Activated CD4-positive, alpha-beta memory T cell treated with anti-CD3 and anti-CD28 coated beads for 36 hours (primary cell): ENCODE measurements around the gene ZNF148. TPM values are rescaled to one million over a fixed set of nuclear protein-coding genes. Genes with fewer than 3 reads are reported as not detected.

Source experiments
- CTCF ChIA-PET: fragments of 350-600 bp; sonication (Branson Sonifier 250); formaldehyde crosslinking; loops from one replicate; lab custom pipeline; 2021; ENCODE audit warnings: antibody characterized with exemption, inconsistent platforms; lab: Charles Lee
- POLR2A ChIA-PET: fragments of 350-600 bp; sonication (Branson Sonifier 250); formaldehyde crosslinking; loops from one replicate; lab custom pipeline; 2021; ENCODE audit warnings: antibody characterized with exemption; lab: Charles Lee
- DNase-seq: peaks from one replicate; pipeline ENCODE4 v3.0.0-alpha.2; 2020
- H3K27ac Mint-ChIP-seq: one replicate; pipeline ENCODE4 v1.8.0; 2021; ENCODE audit warnings: mixed read lengths
- H3K27me3 Mint-ChIP-seq: one replicate; pipeline ENCODE4 v1.8.0; 2021; ENCODE audit warnings: mixed read lengths
- H3K36me3 Mint-ChIP-seq: one replicate; pipeline ENCODE4 v1.8.0; 2021; ENCODE audit warnings: mixed read lengths
- H3K4me1 Mint-ChIP-seq: one replicate; pipeline ENCODE4 v1.8.0; 2021; ENCODE audit warnings: low read depth, mixed read lengths
- H3K4me3 Mint-ChIP-seq: one replicate; pipeline ENCODE4 v1.8.0; 2021; ENCODE audit warnings: mild to moderate bottlenecking, mixed read lengths
- H3K9me3 Mint-ChIP-seq: one replicate; pipeline ENCODE4 v1.8.0; 2021; ENCODE audit warnings: mixed read lengths
- intact Hi-C: fragments of 100-400 bp; cut with micrococcal nuclease; formaldehyde crosslinking; loops from one replicate; pipeline ENCODE4 v1.15.1; 2023
- total RNA-seq, 2 experiments: library from RNA; stranded (reverse); gene quantifications; one replicate each; pipeline ENCODE4 v1.2.3, GENCODE V29; 2021

The ZNF148 gene
- total RNA-seq, 2 experiments from 2014 or later = 27.9 to 29.9 TPM

GRCh38 chr3:125212091-125212508 is 163.0 kb downstream of the ZNF148 start:
- peaks cover 2% of the 10 kb centered on the region for H3K36me3 Mint-ChIP-seq
- H3K27ac Mint-ChIP-seq = no peak overlapping the region
- no peaks in the 10 kb centered on the region for H3K9me3 Mint-ChIP-seq
- ChIA-PET POLR2A (no interaction called here), CTCF (no interaction called here)
- DNase-seq = no peak
- peaks cover 48% of the 10 kb centered on the region for H3K27me3 Mint-ChIP-seq
- peaks cover 16% of the 10 kb centered on the region for H3K4me1 Mint-ChIP-seq
- intact Hi-C loops = loop anchor here (5.0 kb wide), 1 partner anchor 55 kb away; no protein-coding TSS in a partner anchor
- H3K4me3 Mint-ChIP-seq = no peak overlapping the region

- no peak for DNase-seq
- Mint-ChIP-seq H3K27ac (no peak overlapping the region), H3K36me3 (peaks cover 2% of the 10 kb centered on the region), H3K4me1 (peaks cover 16% of the 10 kb centered on the region), H3K27me3 (peaks cover 50% of the 10 kb centered on the region), H3K4me3 (no peak overlapping the region), H3K9me3 (no peaks in the 10 kb centered on the region)
- intact Hi-C loops = loop anchor here (5.0 kb wide), 1 partner anchor 54 kb away; no protein-coding TSS in a partner anchor
- ChIA-PET POLR2A (no interaction called here), CTCF (no interaction called here)
Observed at GRCh38 chr3:125211523-125212090, 163.5 kb downstream of the ZNF148 start.

- Mint-ChIP-seq H3K27ac (no peak overlapping the region), H3K4me3 (no peak overlapping the region), H3K4me1 (peaks cover 4% of the 10 kb centered on the region), H3K36me3 (peaks cover 2% of the 10 kb centered on the region), H3K9me3 (no peaks in the 10 kb centered on the region), H3K27me3 (peaks cover 39% of the 10 kb centered on the region)
- ChIA-PET CTCF (no interaction called here), POLR2A (no interaction called here)
- intact Hi-C loops = loop anchor here (10.0 kb wide), 1 partner anchor 153 kb away; the partner anchor contains the start of gene HEG1
- no peak for DNase-seq
Observed at GRCh38 chr3:125207949-125208568, 167.1 kb downstream of the ZNF148 start.

GRCh38 chr3:125207507-125207906 is 167.6 kb downstream of the ZNF148 start:
- H3K27ac Mint-ChIP-seq = no peak overlapping the region
- CTCF ChIA-PET = no interaction called here
- POLR2A ChIA-PET = no interaction called here
- no peak overlapping the region for H3K4me3 Mint-ChIP-seq
- H3K36me3 Mint-ChIP-seq = peaks cover 2% of the 10 kb centered on the region
- H3K9me3 Mint-ChIP-seq = no peaks in the 10 kb centered on the region
- DNase-seq = no peak
- intact Hi-C loops = loop anchor here (10.0 kb wide), 1 partner anchor 153 kb away; the partner anchor contains the start of gene HEG1
- peaks cover 4% of the 10 kb centered on the region for H3K4me1 Mint-ChIP-seq
- H3K27me3 Mint-ChIP-seq = peaks cover 35% of the 10 kb centered on the region

- POLR2A ChIA-PET = no interaction called here
- peaks cover 2% of the 10 kb centered on the region for H3K36me3 Mint-ChIP-seq
- H3K27me3 Mint-ChIP-seq = peaks cover 37% of the 10 kb centered on the region
- intact Hi-C loops = loop anchor here (10.0 kb wide), 1 partner anchor 152 kb away; the partner anchor contains the start of gene HEG1
- H3K27ac Mint-ChIP-seq = no peak overlapping the region
- H3K4me1 Mint-ChIP-seq = peaks cover 4% of the 10 kb centered on the region
- peaks cover 3% of the 10 kb centered on the region for H3K9me3 Mint-ChIP-seq
- CTCF ChIA-PET = no interaction called here
- no peak overlapping the region for H3K4me3 Mint-ChIP-seq
- no peak for DNase-seq
Observed at GRCh38 chr3:125206934-125207333, 168.2 kb downstream of the ZNF148 start.

- intact Hi-C loops = loop anchor here (10.0 kb wide), 1 partner anchor 149 kb away; the partner anchor contains the start of gene HEG1
- ChIA-PET POLR2A (no interaction called here), CTCF (no interaction called here)
- no peak overlapping the region for H3K4me3 Mint-ChIP-seq
- no peak overlapping the region for H3K27ac Mint-ChIP-seq
- no peak for DNase-seq
- peaks cover 14% of the 10 kb centered on the region for H3K27me3 Mint-ChIP-seq
- H3K4me1 Mint-ChIP-seq = peaks cover 6% of the 10 kb centered on the region
- H3K36me3 Mint-ChIP-seq = no peaks in the 10 kb centered on the region
- peaks cover 3% of the 10 kb centered on the region for H3K9me3 Mint-ChIP-seq
Observed at GRCh38 chr3:125203731-125204130, 171.4 kb downstream of the ZNF148 start.

GRCh38 chr3:125202197-125202596 is 172.9 kb downstream of the ZNF148 start:
- Mint-ChIP-seq H3K9me3 (peaks cover 3% of the 10 kb centered on the region), H3K4me1 (peaks cover 6% of the 10 kb centered on the region), H3K4me3 (no peak overlapping the region), H3K36me3 (no peaks in the 10 kb centered on the region), H3K27me3 (peaks cover 12% of the 10 kb centered on the region), H3K27ac (no peak overlapping the region)
- DNase-seq = peak; percentile 24
- ChIA-PET POLR2A (no interaction called here), CTCF (interaction anchor here (1.0 to 1.7 kb wide), 3 partner anchors 52 to 275 kb away, joined by 4 to 5 read pairs (median 4); no protein-coding TSS in a partner anchor)
- intact Hi-C loops = loop anchor here (1.0 to 10.0 kb wide), 3 partner anchors 147 to 274 kb away; partner anchors contain the start of gene HEG1

GRCh38 chr3:125200731-125201139 is 174.4 kb downstream of the ZNF148 start:
- H3K36me3 Mint-ChIP-seq = no peaks in the 10 kb centered on the region
- CTCF ChIA-PET = no interaction called here
- H3K4me3 Mint-ChIP-seq = no peak overlapping the region
- H3K27ac Mint-ChIP-seq = no peak overlapping the region
- POLR2A ChIA-PET = no interaction called here
- intact Hi-C loops = loop anchor here (10.0 kb wide), 1 partner anchor 146 kb away; the partner anchor contains the start of gene HEG1
- H3K9me3 Mint-ChIP-seq = peaks cover 3% of the 10 kb centered on the region
- peaks cover 6% of the 10 kb centered on the region for H3K4me1 Mint-ChIP-seq
- no peak for DNase-seq
- peaks cover 7% of the 10 kb centered on the region for H3K27me3 Mint-ChIP-seq

GRCh38 chr3:125194849-125195601 is 180.1 kb downstream of the ZNF148 start:
- CTCF ChIA-PET = interaction anchor here (0.6 to 2.0 kb wide), 3 partner anchors 45 to 266 kb away, joined by 4 to 7 read pairs (median 4); no protein-coding TSS in a partner anchor
- no peaks in the 10 kb centered on the region for H3K9me3 Mint-ChIP-seq
- DNase-seq = no peak

GRCh38 chr3:125194061-125194848 is 180.9 kb downstream of the ZNF148 start:
- POLR2A ChIA-PET = no interaction called here
- no peaks in the 10 kb centered on the region for H3K36me3 Mint-ChIP-seq
- no peaks in the 10 kb centered on the region for H3K9me3 Mint-ChIP-seq
- H3K27ac Mint-ChIP-seq = no peak overlapping the region
- intact Hi-C loops = no loop called here
- no peak overlapping the region for H3K4me3 Mint-ChIP-seq
- CTCF ChIA-PET = no interaction called here
- DNase-seq = no peak
- H3K27me3 Mint-ChIP-seq = peaks cover 9% of the 10 kb centered on the region
- H3K4me1 Mint-ChIP-seq = peaks cover 2% of the 10 kb centered on the region

More at GRCh38 chr3:125194849-125195601, 180.1 kb downstream of the ZNF148 start:
- Mint-ChIP-seq H3K27ac (no peak overlapping the region), H3K4me1 (peaks cover 2% of the 10 kb centered on the region), H3K36me3 (no peaks in the 10 kb centered on the region), H3K27me3 (peaks cover 9% of the 10 kb centered on the region), H3K4me3 (no peak overlapping the region)
- POLR2A ChIA-PET = no interaction called here
- intact Hi-C loops = no loop called here

GRCh38 chr3:125192190-125193035 is 182.7 kb downstream of the ZNF148 start:
- H3K27me3 Mint-ChIP-seq = peaks cover 9% of the 10 kb centered on the region
- H3K4me1 Mint-ChIP-seq = peaks cover 2% of the 10 kb centered on the region
- CTCF ChIA-PET = interaction anchor here (0.5 kb wide), 1 partner anchor 230 kb away, joined by 3 read pairs; no protein-coding TSS in a partner anchor
- H3K9me3 Mint-ChIP-seq = no peaks in the 10 kb centered on the region
- intact Hi-C loops = no loop called here
- DNase-seq = no peak
- H3K4me3 Mint-ChIP-seq = no peak overlapping the region
- POLR2A ChIA-PET = no interaction called here
- no peaks in the 10 kb centered on the region for H3K36me3 Mint-ChIP-seq
- no peak overlapping the region for H3K27ac Mint-ChIP-seq
